Retinal pigment epithelial cell (primary cell): ENCODE results near the gene EIF2AK2.
"Not testable (repeated sequence)": the region's sequence is repeated elsewhere in the genome, so short reads cannot be mapped to it uniquely, and the experiment has no call there.

Source experiments
- DNase-seq: peaks from one replicate; pipeline ENCODE4 v3.0.0-alpha.2; 2010; ENCODE audit warnings: low read depth
- H3K4me3 ChIP-seq: 2 replicates; pipeline ENCODE4 v1.5.1; 2011; ENCODE audit warnings: mild to moderate bottlenecking, low read length, control low read depth, moderate library complexity
- CTCF ChIP-seq: conservative IDR thresholded peaks from 2 replicates; pipeline ENCODE4 v1.5.1; 2011; ENCODE audit warnings: low read depth, low read length, control low read depth, inconsistent platforms

Gene EIF2AK2

GRCh38 chr2:37156857-37157714, at the start of gene EIF2AK2:
Gene EIF2AK2 (minus strand): TSS chr2:37156980. CDS start chr2:37147806, 9,174 bp downstream.
- peak; percentile 42 for DNase-seq
- peak within 1 kb of the TSS; percentile 83 for H3K4me3 ChIP-seq
- no peak for TF ChIP-seq CTCF

DNA sequence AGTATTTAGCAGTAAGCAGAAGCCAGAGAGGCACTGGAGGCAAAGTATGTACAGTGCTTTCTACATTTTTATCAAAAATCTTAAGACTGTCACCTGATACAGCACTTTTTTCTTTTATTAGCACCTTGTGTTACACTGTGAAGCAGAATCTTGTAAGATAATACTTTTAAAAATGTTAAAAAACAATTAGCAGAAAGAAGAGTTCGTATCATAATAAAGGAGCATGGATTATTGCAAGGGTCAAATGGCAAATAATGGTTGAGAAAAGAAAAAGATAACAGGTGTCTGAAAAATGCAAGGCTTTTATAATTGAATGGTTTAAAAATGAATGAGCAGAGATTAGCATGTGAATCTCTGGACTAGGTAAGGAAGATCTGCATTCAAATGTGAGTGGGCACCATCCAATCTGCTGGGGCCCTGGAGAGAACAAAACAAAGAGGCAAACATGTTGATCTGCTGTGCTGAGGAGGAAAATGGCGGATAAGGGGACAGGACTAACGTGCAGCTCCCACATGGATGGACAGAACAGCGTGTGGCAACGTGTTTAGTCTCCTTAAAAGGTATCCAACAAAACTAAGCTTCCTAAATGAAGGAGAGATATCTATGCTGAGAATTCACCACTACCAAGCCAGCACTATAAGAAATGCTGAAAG, 49.0 kb upstream of the EIF2AK2 start:
- no peak for DNase-seq
- no peak for TF ChIP-seq CTCF

GRCh38 chr2:37205071-37205661, 48.4 kb upstream of the EIF2AK2 start:
- H3K4me3 ChIP-seq, DNase-seq: not testable (repeated sequence)

More for the DNA sequence above, 49.0 kb upstream of the EIF2AK2 start:
- no peak overlapping the region for H3K4me3 ChIP-seq

GRCh38 chr2:37203708-37204107, 46.9 kb upstream of the EIF2AK2 start:
- no peak for TF ChIP-seq CTCF
- DNase-seq = no peak
- H3K4me3 ChIP-seq = no peak overlapping the region

- TF ChIP-seq CTCF = no peak
- no peak overlapping the region for H3K4me3 ChIP-seq
- DNase-seq = no peak
Measured at GRCh38 chr2:37201766-37202165, 45.0 kb upstream of the EIF2AK2 start.

GRCh38 chr2:37201208-37201607, 44.4 kb upstream of the EIF2AK2 start:
- no peak for DNase-seq
- no peak for TF ChIP-seq CTCF
- no peak overlapping the region for H3K4me3 ChIP-seq

DNA sequence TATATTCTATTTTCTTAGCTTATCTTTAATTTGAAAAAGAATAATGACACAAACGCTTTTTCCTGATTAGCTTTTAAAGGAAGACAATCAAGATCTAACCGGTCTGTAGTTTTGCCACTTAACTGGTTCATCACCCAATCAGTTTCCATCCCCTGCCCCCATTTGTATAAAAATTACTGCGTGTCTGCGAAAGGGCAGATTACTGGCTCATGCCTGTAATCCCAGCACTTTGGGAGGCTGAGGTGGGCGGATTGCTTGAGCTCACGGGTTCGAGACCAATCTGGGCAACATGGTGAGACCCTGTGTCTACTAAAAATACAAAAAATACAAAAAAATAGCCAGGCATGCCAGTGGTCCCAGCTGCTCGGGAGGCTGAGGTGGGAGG, 41.9 kb upstream of the EIF2AK2 start:
- no peak for TF ChIP-seq CTCF
- no peak for DNase-seq
- H3K4me3 ChIP-seq = no peak overlapping the region
